T-cell (primary cell): ENCODE data around the gene PRG2. TPM values are rescaled to one million over a fixed set of nuclear protein-coding genes. Genes with fewer than 3 reads are reported as not detected.

Source experiments
- ATAC-seq, 4 experiments: fragments of 200-7000 bp in 3 of 4; fragments of 150-1000 bp in 1 of 4; cut with Tn5 transposase; replicated peaks in 1 of 4; 1 replicate in 3 of 4; 2 replicates in 1 of 4; pipeline ENCODE4 v1.10.0; 2021; ENCODE audit warnings: moderate library complexity in 3 of 4, mild to moderate bottlenecking in 2 of 4, moderate number of reproducible peaks in 1 of 4
- CTCF ChIA-PET, 2 donors: fragments of 300-600 bp; sonication (Branson Sonifier 250); formaldehyde crosslinking; loops; one replicate each; lab custom pipeline; 2022; ENCODE audit warnings: antibody characterized with exemption in 2 of 2; lab: Charles Lee
- POLR2A ChIA-PET, 2 donors: fragments of 300-600 bp; sonication (Branson Sonifier 250); formaldehyde crosslinking; loops; one replicate each; lab custom pipeline; 2022; ENCODE audit warnings: antibody characterized with exemption in 2 of 2; lab: Charles Lee
- DNase-seq, 35 experiments: peaks; one replicate each; pipeline versions ENCODE4 v3.0.0 to v3.0.0-alpha.2; 2013 to 2023
- H3K27ac ChIP-seq: one replicate; pipeline ENCODE4 v1.5.1; 2013; ENCODE audit warnings: low read length
- H3K27me3 ChIP-seq, 2 experiments: replicated peaks in 1 of 2; 1 replicate in 1 of 2; 2 replicates in 1 of 2; pipeline versions ENCODE4 v1.6.1 to v1.7.0; 2013; ENCODE audit warnings: low read length in 1 of 2, mixed read lengths in 1 of 2; ENCODE audit not compliant: control insufficient read depth in 2 of 2, insufficient read depth in 2 of 2; ENCODE audit errors: extremely low read depth in 1 of 2
- H3K36me3 ChIP-seq, 2 donors: 1 replicate in 1 of 2; 2 replicates in 1 of 2; pipeline versions ENCODE4 v1.6.1 to v1.7.0; 2013; ENCODE audit warnings: low read length in 1 of 2; ENCODE audit not compliant: control insufficient read depth in 2 of 2, insufficient read depth in 1 of 2; ENCODE audit errors: extremely low read depth in 1 of 2
- H3K4me1 ChIP-seq, 2 experiments: 1 replicate in 1 of 2; 2 replicates in 1 of 2; pipeline versions ENCODE4 v1.6.1 to v1.7.0; 2013; ENCODE audit warnings: low read length in 2 of 2, mixed read lengths in 1 of 2; ENCODE audit not compliant: insufficient read depth in 2 of 2, control insufficient read depth in 1 of 2; ENCODE audit errors: extremely low read depth in 1 of 2
- H3K4me3 ChIP-seq, 2 donors: 1 replicate in 1 of 2; 2 replicates in 1 of 2; pipeline versions ENCODE4 v1.5.1 to v1.7.0; 2013; ENCODE audit warnings: mild to moderate bottlenecking in 2 of 2, low read length in 1 of 2, moderate library complexity in 1 of 2; ENCODE audit not compliant: control insufficient read depth in 1 of 2; ENCODE audit errors: extremely low read depth in 1 of 2
- H3K9me3 ChIP-seq: 2 replicates; pipeline ENCODE4 v1.7.0; 2013
- H3K27ac Mint-ChIP-seq, 2 donors: one replicate each; pipeline ENCODE4 v1.8.0; 2020 to 2021; ENCODE audit warnings: mild to moderate bottlenecking in 2 of 2, mixed read lengths in 2 of 2
- H3K27me3 Mint-ChIP-seq, 2 donors: one replicate each; pipeline ENCODE4 v1.8.0; 2021 to 2022; ENCODE audit warnings: mixed read lengths in 2 of 2
- H3K36me3 Mint-ChIP-seq: one replicate; pipeline ENCODE4 v1.8.0; 2021; ENCODE audit warnings: mixed read lengths
- H3K4me1 Mint-ChIP-seq, 3 donors: one replicate each; pipeline ENCODE4 v1.8.0; 2020 to 2022; ENCODE audit warnings: mixed read lengths in 3 of 3, mild to moderate bottlenecking in 1 of 3
- H3K4me3 Mint-ChIP-seq, 3 donors: one replicate each; pipeline ENCODE4 v1.8.0; 2020 to 2022; ENCODE audit warnings: mild to moderate bottlenecking in 3 of 3, mixed read lengths in 3 of 3, moderate library complexity in 3 of 3
- H3K9me3 Mint-ChIP-seq, 3 donors: one replicate each; pipeline ENCODE4 v1.8.0; 2020 to 2022; ENCODE audit warnings: mixed read lengths in 3 of 3
- WGBS: methylation state at CpG from one replicate; pipeline ENCODE4 v1.1.5; 2013; ENCODE audit warnings: missing lambda C conversion rate; ENCODE audit not compliant: insufficient coverage; 5-methylcytosine and 5-hydroxymethylcytosine counted together
- total RNA-seq, 35 experiments: library from RNA in 6 of 35; stranded (reverse) in 6 of 35; fragments of 120-200 nt in 1 of 35; gene quantifications; one replicate each; pipeline versions ENCODE4 v1.2.1 to v1.2.4 and lab custom pipeline; 2013 to 2026

Gene PRG2
- total RNA-seq, 5 donors from 2014 or later (not counting 1 experiment from before 2014, with no cell fraction given), result 0.33 to 0.72 (median 0.39) TPM; not detected in 1

DNA sequence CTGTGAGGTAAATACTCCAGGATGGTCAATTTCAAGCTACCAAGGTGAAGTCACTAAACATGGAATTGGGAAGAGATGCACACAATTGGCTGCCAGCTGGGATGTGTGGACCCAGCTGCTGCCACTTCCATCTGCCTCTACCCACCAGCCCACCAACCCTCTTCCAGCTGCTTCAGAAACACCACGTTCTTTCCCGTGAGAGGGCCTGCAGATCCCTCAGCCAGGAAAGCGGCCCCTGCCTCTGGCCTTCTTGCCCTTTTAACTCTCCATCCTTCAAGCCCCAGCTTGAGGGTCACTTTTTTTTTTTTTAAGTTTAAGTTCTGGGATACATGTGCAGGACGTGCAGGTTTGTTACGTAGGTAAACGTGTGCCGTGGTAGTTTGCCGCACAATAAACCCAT is 29.5 kb downstream of the PRG2 start:
- 100% methylated on average over 4 of the region's 8 CpGs for WGBS
- peaks cover 0 to 2% (median 0%) of the 10 kb centered on the region in 3 donors for H3K9me3 Mint-ChIP-seq

DNA sequence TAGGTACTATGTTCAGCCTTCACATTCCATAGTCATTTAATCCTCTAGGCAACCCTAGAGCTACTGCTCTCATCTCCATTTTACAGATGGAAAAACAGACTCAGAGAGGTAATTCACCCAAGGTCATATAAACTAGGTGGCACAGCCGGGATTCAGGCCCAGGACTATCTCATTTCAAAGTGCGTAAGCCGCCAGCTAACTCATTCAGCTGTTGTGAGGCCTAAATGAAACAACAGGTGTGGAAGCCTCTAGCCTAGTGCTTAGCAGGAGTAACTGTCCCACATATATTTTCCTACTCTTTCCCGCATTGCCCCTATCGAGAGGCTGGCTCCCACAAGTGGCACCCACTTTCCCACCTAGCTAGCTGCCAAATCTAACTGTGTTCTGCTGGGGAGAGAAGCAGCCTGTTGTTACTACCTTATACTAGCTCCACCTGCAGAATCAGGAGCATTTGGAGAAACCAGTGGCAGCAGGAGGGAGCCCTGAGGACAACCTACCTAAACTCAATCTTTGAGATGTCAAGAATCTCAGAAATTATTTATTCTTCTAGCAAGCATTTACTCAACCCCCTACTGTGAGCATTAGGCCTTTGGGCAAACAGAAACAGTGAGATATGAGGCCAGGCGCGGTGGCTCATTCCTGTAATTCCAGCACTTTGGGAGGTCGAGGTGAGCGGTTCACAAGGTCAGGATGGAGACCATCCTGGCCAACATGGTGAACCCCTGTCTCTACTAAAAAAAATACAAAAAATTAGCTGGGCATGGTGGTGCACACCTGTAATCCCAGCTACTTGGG is 30.4 kb downstream of the PRG2 start:
- no peak for ATAC-seq
- Histone ChIP-seq H3K36me3 (no peaks in the 10 kb centered on the region), H3K4me1 (no peaks in the 10 kb centered on the region), H3K27ac (no peak overlapping the region), H3K9me3 (no peaks in the 10 kb centered on the region), H3K4me3 (no peak overlapping the region), H3K27me3 (peaks cover 0 to 4% of the 10 kb centered on the region in 2 experiments)
- Mint-ChIP-seq H3K4me3 (no peak overlapping the region), H3K4me1 (no peaks in the 10 kb centered on the region), H3K27me3 (peaks cover 4 to 15% of the 10 kb centered on the region in 2 donors), H3K36me3 (no peaks in the 10 kb centered on the region), H3K27ac (no peak overlapping the region), H3K9me3 (peaks cover 0 to 2% (median 0%) of the 10 kb centered on the region in 3 donors)
- no peak for DNase-seq
- WGBS, result 88% methylated on average over 8 of the region's 9 CpGs
- ChIA-PET POLR2A (no interaction called here), CTCF (no interaction called here)

More for the DNA sequence above, 29.5 kb downstream of the PRG2 start:
- POLR2A ChIA-PET, result no interaction called here
- CTCF ChIA-PET, result interaction anchor here (0.6 to 1.1 kb wide), 2 partner anchors 97 to 439 kb away, joined by 5 to 6 read pairs; no protein-coding TSS in a partner anchor
- no peaks in the 10 kb centered on the region for H3K9me3 ChIP-seq
- H3K36me3 ChIP-seq, result no peaks in the 10 kb centered on the region
- Mint-ChIP-seq H3K36me3 (no peaks in the 10 kb centered on the region), H3K27ac (no peak overlapping the region), H3K4me3 (no peak overlapping the region), H3K27me3 (peaks cover 4 to 15% of the 10 kb centered on the region in 2 donors), H3K4me1 (no peaks in the 10 kb centered on the region)
- H3K27ac ChIP-seq, result no peak overlapping the region
- H3K4me3 ChIP-seq, result no peak overlapping the region
- no peaks in the 10 kb centered on the region for H3K4me1 ChIP-seq
- no peak for DNase-seq
- peaks cover 0 to 4% of the 10 kb centered on the region in 2 experiments for H3K27me3 ChIP-seq
- ATAC-seq, result no peak

DNA sequence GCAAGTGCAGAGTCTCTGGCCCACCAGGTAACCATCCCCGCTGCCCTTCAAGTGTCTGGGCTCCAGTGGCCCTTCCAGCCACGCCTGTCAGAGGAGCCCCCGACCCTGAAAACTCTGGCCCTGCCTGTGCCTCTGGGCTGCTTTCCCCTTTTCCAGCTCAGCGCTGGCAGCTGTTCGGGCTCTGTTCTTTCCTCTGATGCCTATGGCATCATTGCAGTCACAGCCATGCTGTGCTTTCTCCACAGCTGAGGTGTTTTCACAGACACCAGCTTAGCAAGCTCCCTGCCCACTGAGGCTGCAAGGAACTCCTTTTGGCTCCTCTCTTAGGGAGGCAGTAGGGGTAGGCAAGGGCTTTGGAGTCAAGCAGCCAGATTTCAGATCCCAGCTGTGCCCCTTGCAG is 31.1 kb downstream of the PRG2 start:
- H3K27me3 ChIP-seq, result peaks cover 0 to 10% of the 10 kb centered on the region in 2 experiments
- 82% methylated on average over 5 of the region's 5 CpGs for WGBS
- H3K4me1 ChIP-seq, result no peaks in the 10 kb centered on the region
- no peaks in the 10 kb centered on the region for H3K36me3 ChIP-seq
- CTCF ChIA-PET, result interaction anchor here in 1 of 2 donors (0.5 kb wide), 1 partner anchor 54 kb away, joined by 5 read pairs; no protein-coding TSS in a partner anchor
- POLR2A ChIA-PET, result no interaction called here
- no peaks in the 10 kb centered on the region for H3K9me3 ChIP-seq
- H3K36me3 Mint-ChIP-seq, result no peaks in the 10 kb centered on the region
- no peak overlapping the region for H3K4me3 ChIP-seq
- no peaks in the 10 kb centered on the region for H3K4me1 Mint-ChIP-seq
- no peak overlapping the region for H3K27ac Mint-ChIP-seq
- H3K4me3 Mint-ChIP-seq, result no peak overlapping the region
- ATAC-seq (no peak), DNase-seq (no peak)
- H3K27me3 Mint-ChIP-seq, result peaks cover 9 to 20% of the 10 kb centered on the region in 2 donors
- no peak overlapping the region for H3K27ac ChIP-seq
- peaks cover 0 to 2% (median 0%) of the 10 kb centered on the region in 3 donors for H3K9me3 Mint-ChIP-seq

DNA sequence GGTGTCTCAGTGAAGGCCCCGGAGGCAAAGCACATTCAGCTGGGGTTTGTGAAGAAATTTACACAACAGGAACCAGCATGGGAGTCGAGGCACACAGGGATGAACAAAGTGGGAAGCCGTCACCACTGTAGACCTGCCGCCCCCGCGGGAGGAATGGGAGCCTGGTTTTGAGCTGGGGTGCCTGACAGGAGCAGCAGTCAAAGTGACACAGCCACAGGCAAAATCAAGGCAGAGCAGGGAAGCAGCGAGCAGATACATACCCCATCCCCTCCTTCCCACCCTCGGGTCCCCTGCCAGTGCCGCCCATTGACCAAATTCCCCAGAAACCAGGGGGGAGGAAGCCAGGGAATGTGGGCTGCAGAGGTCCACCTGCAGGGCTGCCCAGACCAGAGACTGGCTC is 31.5 kb downstream of the PRG2 start:
- no peak overlapping the region for H3K4me3 ChIP-seq
- no peaks in the 10 kb centered on the region for H3K36me3 ChIP-seq
- peaks cover 10 to 18% of the 10 kb centered on the region in 2 donors for H3K27me3 Mint-ChIP-seq
- DNase-seq (no peak), ATAC-seq (no peak)
- WGBS, result 87% methylated on average over 8 of the region's 9 CpGs
- POLR2A ChIA-PET, result no interaction called here
- peaks cover 0 to 2% (median 0%) of the 10 kb centered on the region in 3 donors for H3K9me3 Mint-ChIP-seq
- H3K4me3 Mint-ChIP-seq, result no peak overlapping the region
- no peaks in the 10 kb centered on the region for H3K9me3 ChIP-seq
- no peak overlapping the region for H3K27ac Mint-ChIP-seq
- CTCF ChIA-PET, result interaction anchor here in 1 of 2 donors (0.5 kb wide), 1 partner anchor 54 kb away, joined by 5 read pairs; no protein-coding TSS in a partner anchor
- peaks cover 0 to 12% of the 10 kb centered on the region in 2 experiments for H3K27me3 ChIP-seq
- no peak overlapping the region for H3K27ac ChIP-seq
- no peaks in the 10 kb centered on the region for H3K4me1 ChIP-seq
- no peaks in the 10 kb centered on the region for H3K4me1 Mint-ChIP-seq
- no peaks in the 10 kb centered on the region for H3K36me3 Mint-ChIP-seq

DNA sequence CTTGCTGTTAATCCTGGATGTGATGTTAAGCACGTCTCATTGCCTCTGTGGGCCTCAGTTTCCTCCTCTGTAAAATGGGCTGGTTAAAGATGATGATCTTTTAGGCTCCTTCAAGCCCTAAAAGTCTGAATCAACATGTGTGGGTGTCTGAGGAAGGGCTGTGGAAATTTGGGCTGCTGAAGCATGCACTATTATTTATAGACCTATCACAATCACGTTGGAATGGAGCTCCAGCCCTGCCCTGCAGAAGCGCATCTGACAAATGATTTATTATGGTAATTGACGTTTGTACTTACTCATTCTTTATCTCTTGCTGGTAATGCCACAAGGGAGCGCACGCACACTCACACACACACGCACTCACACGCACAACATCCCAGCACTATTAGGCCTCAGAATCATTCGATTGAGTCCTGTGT is 31.9 kb downstream of the PRG2 start:
- no CpG with 5 or more reads among the region's 9 CpGs for WGBS
- ChIA-PET CTCF (no interaction called here), POLR2A (no interaction called here)

DNA sequence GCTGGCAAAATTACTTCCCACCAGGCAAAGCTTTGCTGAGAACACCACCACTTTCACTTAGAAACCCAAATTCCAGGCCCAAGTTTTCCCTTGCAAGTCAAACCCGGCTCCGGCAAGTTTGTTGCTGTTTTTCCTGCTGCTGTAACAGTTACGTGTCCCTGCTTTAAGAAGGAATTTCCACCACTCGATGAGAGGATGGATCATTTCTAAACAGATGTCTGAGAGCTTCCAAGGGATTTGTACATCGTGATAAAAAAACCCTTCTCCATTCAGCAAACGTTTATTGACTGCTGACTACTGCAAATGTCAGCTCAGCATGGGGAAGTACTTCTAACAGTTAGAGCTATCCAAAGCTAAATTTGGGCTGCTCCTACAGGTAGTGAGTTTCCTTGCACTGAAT is 32.6 kb downstream of the PRG2 start:
- H3K9me3 Mint-ChIP-seq, result peaks cover 0 to 2% (median 0%) of the 10 kb centered on the region in 3 donors
- ATAC-seq (no peak), DNase-seq (no peak)
- POLR2A ChIA-PET, result no interaction called here
- Histone ChIP-seq H3K9me3 (no peaks in the 10 kb centered on the region), H3K27ac (no peak overlapping the region), H3K27me3 (peaks cover 0 to 13% of the 10 kb centered on the region in 2 experiments), H3K4me3 (no peak overlapping the region), H3K4me1 (no peaks in the 10 kb centered on the region), H3K36me3 (no peaks in the 10 kb centered on the region)
- WGBS, result 100% methylated on average over 2 of the region's 6 CpGs
- peaks cover 8 to 16% of the 10 kb centered on the region in 2 donors for H3K27me3 Mint-ChIP-seq
- H3K4me3 Mint-ChIP-seq, result no peak overlapping the region
- H3K4me1 Mint-ChIP-seq, result no peaks in the 10 kb centered on the region
- H3K27ac Mint-ChIP-seq, result no peak overlapping the region
- no peaks in the 10 kb centered on the region for H3K36me3 Mint-ChIP-seq
- CTCF ChIA-PET, result no interaction called here

More for the DNA sequence above, 31.9 kb downstream of the PRG2 start:
- no peak overlapping the region for H3K4me3 Mint-ChIP-seq
- H3K4me3 ChIP-seq, result no peak overlapping the region
- H3K27ac Mint-ChIP-seq, result no peak overlapping the region
- ATAC-seq (no peak), DNase-seq (no peak)
- no peaks in the 10 kb centered on the region for H3K4me1 Mint-ChIP-seq
- peaks cover 0 to 12% of the 10 kb centered on the region in 2 experiments for H3K27me3 ChIP-seq
- no peaks in the 10 kb centered on the region for H3K4me1 ChIP-seq
- no peaks in the 10 kb centered on the region for H3K36me3 Mint-ChIP-seq
- H3K27ac ChIP-seq, result no peak overlapping the region
- peaks cover 0 to 2% (median 0%) of the 10 kb centered on the region in 3 donors for H3K9me3 Mint-ChIP-seq
- H3K36me3 ChIP-seq, result no peaks in the 10 kb centered on the region
- H3K27me3 Mint-ChIP-seq, result peaks cover 10 to 16% of the 10 kb centered on the region in 2 donors
- H3K9me3 ChIP-seq, result no peaks in the 10 kb centered on the region
